HG02763 (cell line): Measurements from ENCODE around the gene ABR.
"Not testable (repeated sequence)": the region's sequence is repeated elsewhere in the genome, so short reads cannot be mapped to it uniquely, and the experiment has no call there.

Source experiments
- ATAC-seq: cut with Tn5 transposase; IDR thresholded peaks from one replicate; pipeline ENCODE4 v1.9.1; 2021; ENCODE audit warnings: mild to moderate bottlenecking, moderate library complexity; ENCODE audit not compliant: unreplicated experiment

Gene ABR

GRCh38 chr17:1097972-1098744 lies 81.6 kb downstream of the ABR start:
- ATAC-seq, result not testable (repeated sequence)

- no peak for ATAC-seq
These were observed 83.6 kb downstream of the ABR start for GRCh38 chr17:1096215-1096614.

- ATAC-seq, result no peak
These were observed 84.0 kb downstream of the ABR start for GRCh38 chr17:1095853-1096173.

GRCh38 chr17:1095090-1095852 lies 84.5 kb downstream of the ABR start:
- ATAC-seq, result no peak

- ATAC-seq, result no peak
These were observed 85.2 kb downstream of the ABR start for GRCh38 chr17:1094591-1094990.

- ATAC-seq, result no peak
These were observed 87.9 kb downstream of the ABR start for GRCh38 chr17:1091900-1092299.

GRCh38 chr17:1091190-1091534 lies 88.6 kb downstream of the ABR start:
- ATAC-seq, result no peak

- ATAC-seq, result no peak
These were observed 89.2 kb downstream of the ABR start for GRCh38 chr17:1090465-1091189.

- no peak for ATAC-seq
These were observed 89.9 kb downstream of the ABR start for GRCh38 chr17:1089915-1090314.

- no peak for ATAC-seq
These were observed 92.2 kb downstream of the ABR start for GRCh38 chr17:1087381-1088241.

- ATAC-seq, result no peak
These were observed 96.2 kb downstream of the ABR start for GRCh38 chr17:1083451-1084187.

- ATAC-seq, result no peak
These were observed 97.2 kb downstream of the ABR start for GRCh38 chr17:1082579-1082978.

- ATAC-seq, result no peak
These were observed 100.8 kb downstream of the ABR start for GRCh38 chr17:1078831-1079561.

GRCh38 chr17:1077986-1078711 lies 101.6 kb downstream of the ABR start:
- ATAC-seq, result no peak

- ATAC-seq, result no peak
These were observed 102.2 kb downstream of the ABR start for GRCh38 chr17:1077581-1077985.

GRCh38 chr17:1076982-1077302 lies 102.8 kb downstream of the ABR start:
- ATAC-seq, result no peak

GRCh38 chr17:1076299-1076981 lies 103.3 kb downstream of the ABR start:
- no peak for ATAC-seq

GRCh38 chr17:1074886-1075605 lies 104.7 kb downstream of the ABR start:
- ATAC-seq, result no peak
